HCT116 (cell line): ENCODE measurements around the gene CABP1. TPM values are rescaled to one million over a fixed set of nuclear protein-coding genes. Genes with fewer than 3 reads are reported as not detected.

Source experiments
- ATAC-seq: fragments of 200-7000 bp; cut with Tn5 transposase; 2 replicates; pipeline ENCODE4 v1.9.1; 2020; ENCODE audit warnings: mild to moderate bottlenecking, moderate library complexity
- BruUV-seq: library from RNA; stranded (reverse); fragments of 400-500 nt; replicated peaks from 2 replicates; lab custom pipeline; 2021; lab: Mats Ljungman, UMichigan
- CTCF ChIA-PET: fragments of 300-600 bp; sonication (Branson Sonifier 250); formaldehyde crosslinking; loops from one replicate; lab custom pipeline; 2021; ENCODE audit warnings: antibody characterized with exemption; lab: Charles Lee
- POLR2A ChIA-PET: fragments of 300-600, 350-600 bp; sonication (Branson Sonifier 250); formaldehyde crosslinking; loops from one replicate; lab custom pipeline; 2021; ENCODE audit warnings: antibody characterized with exemption; lab: Charles Lee
- RAD21 ChIA-PET, 2 experiments: fragments of 300-600 bp; sonication (Branson Sonifier 250); formaldehyde crosslinking; loops; one replicate each; lab custom pipeline; 2023; ENCODE audit warnings: low total read pairs in 2 of 2; ENCODE audit not compliant: uncharacterized antibody in 2 of 2, unreplicated experiment in 2 of 2, low non-redundant PET in 1 of 2; lab: Charles Lee
- DNase-seq: peaks from one replicate; pipeline ENCODE4 v3.0.0-alpha.2; 2010; ENCODE audit warnings: low read depth, low spot score
- H2AFZ ChIP-seq: fragments of 200-600 bp; shearing (Covaris generic), sonication (generic); 2 replicates; pipeline ENCODE4 v1.6.1; 2017; ENCODE audit warnings: low read depth, mixed run types, mixed read lengths, antibody characterized with exemption, low read length; ENCODE audit not compliant: poor library complexity, severe bottlenecking
- H3K27ac ChIP-seq: 2 replicates; pipeline ENCODE4 v1.5.1; 2012; ENCODE audit warnings: low read depth, low read length
- H3K27me3 ChIP-seq: fragments of 200-600 bp; sonication (generic); 2 replicates; pipeline ENCODE4 v1.6.1; 2016; ENCODE audit warnings: mixed run types, low read length, mixed read lengths; ENCODE audit not compliant: insufficient read depth
- H3K36me3 ChIP-seq, 2 experiments: fragments of 200-500 bp in 1 of 2; fragments of 200-600 bp in 1 of 2; sonication (Bioruptor generic) in 1 of 2; sonication (generic) in 1 of 2; 2 replicates each; pipeline versions ENCODE4 v1.5.1 to v1.6.1; 2014 to 2016; ENCODE audit warnings: low read length in 2 of 2, inconsistent platforms in 1 of 2, mixed read lengths in 1 of 2, mixed run types in 1 of 2; ENCODE audit not compliant: insufficient read depth in 2 of 2, control insufficient read depth in 1 of 2
- H3K4me1 ChIP-seq, 2 experiments: fragments of 200-600 bp in 1 of 2; sonication (generic) in 1 of 2; 2 replicates each; pipeline versions ENCODE4 v1.5.1 to v1.6.1; 2012 to 2017; ENCODE audit warnings: low read length in 2 of 2, inconsistent platforms in 1 of 2, mild to moderate bottlenecking in 1 of 2, mixed read lengths in 1 of 2, mixed run types in 1 of 2, moderate library complexity in 1 of 2; ENCODE audit not compliant: insufficient read depth in 2 of 2, control insufficient read depth in 1 of 2
- H3K4me2 ChIP-seq: fragments of 200-600 bp; sonication (generic); 2 replicates; pipeline ENCODE4 v1.6.1; 2017; ENCODE audit warnings: mixed run types, low read length, mixed read lengths
- H3K4me3 ChIP-seq, 2 experiments: fragments of 200-600 bp in 1 of 2; sonication (generic) in 1 of 2; replicated peaks in 1 of 2; 2 replicates each; pipeline ENCODE4 v1.5.1; 2011 to 2016; ENCODE audit warnings: low read length in 2 of 2, control low read depth in 1 of 2, low read depth in 1 of 2, mild to moderate bottlenecking in 1 of 2, mixed read lengths in 1 of 2, mixed run types in 1 of 2
- H3K79me2 ChIP-seq: fragments of 200-600 bp; sonication (generic); 2 replicates; pipeline ENCODE4 v1.6.1; 2017; ENCODE audit warnings: mild to moderate bottlenecking, mixed run types, low read length, moderate library complexity, mixed read lengths; ENCODE audit not compliant: insufficient read depth
- H3K9ac ChIP-seq: fragments of 200-600 bp; sonication (generic); 2 replicates; pipeline ENCODE4 v1.6.1; 2016; ENCODE audit warnings: low read length, mixed read lengths
- H3K9me2 ChIP-seq: fragments of 200-600 bp; sonication (generic), shearing (Covaris generic); 2 replicates; pipeline ENCODE4 v1.6.1; 2017; ENCODE audit warnings: mixed run types, mild to moderate bottlenecking, moderate library complexity; ENCODE audit not compliant: insufficient read depth
- H3K9me3 ChIP-seq, 2 experiments: fragments of 200-500 bp in 1 of 2; fragments of 200-600 bp in 1 of 2; sonication (Bioruptor generic) in 1 of 2; sonication (generic) in 1 of 2; 2 replicates each; pipeline ENCODE4 v1.6.1; 2014 to 2017; ENCODE audit warnings: low read length in 2 of 2, mixed read lengths in 2 of 2, inconsistent platforms in 1 of 2, low read depth in 1 of 2, mild to moderate bottlenecking in 1 of 2, mixed run types in 1 of 2, moderate library complexity in 1 of 2; ENCODE audit not compliant: control insufficient read depth in 1 of 2, insufficient read depth in 1 of 2
- H4K20me1 ChIP-seq: fragments of 200-600 bp; sonication (generic), shearing (Covaris generic); 2 replicates; pipeline ENCODE4 v1.6.1; 2017; ENCODE audit warnings: mixed run types, mild to moderate bottlenecking, moderate library complexity; ENCODE audit not compliant: insufficient read depth
- ATF3 ChIP-seq: IDR thresholded peaks from 2 replicates; pipeline ENCODE4 v1.6.1; 2012
- CBX3 ChIP-seq: IDR thresholded peaks from 2 replicates; pipeline ENCODE4 v1.6.1; 2012; ENCODE audit warnings: low read depth
- CTCF ChIP-seq, 3 experiments: fragments of 200-600 bp in 1 of 3; sonication (generic) in 1 of 3; IDR thresholded peaks in 2 of 3; conservative IDR thresholded peaks in 1 of 3; 2 replicates each; pipeline ENCODE4 v1.5.1; 2012 to 2017; ENCODE audit warnings: low read depth in 2 of 3, low read length in 2 of 3, antibody characterized with exemption in 1 of 3, borderline replicate concordance in 1 of 3, control low read depth in 1 of 3, mild to moderate bottlenecking in 1 of 3, mixed read lengths in 1 of 3, mixed run types in 1 of 3, moderate library complexity in 1 of 3; ENCODE audit not compliant: insufficient read depth in 1 of 3
- EGR1 ChIP-seq: IDR thresholded peaks from 2 replicates; pipeline ENCODE4 v1.6.1; 2012; ENCODE audit warnings: low read depth
- EZH2phosphoT487 ChIP-seq: fragments of 200-600 bp; IDR thresholded peaks from 2 replicates; pipeline ENCODE4 v1.6.1; 2018; ENCODE audit warnings: antibody characterized with exemption, borderline replicate concordance
- FOSL1 ChIP-seq: IDR thresholded peaks from 2 replicates; pipeline ENCODE4 v1.6.1; 2012; ENCODE audit warnings: low read depth
- MAX ChIP-seq: IDR thresholded peaks from 2 replicates; pipeline ENCODE4 v1.6.1; 2012
- POLR2A ChIP-seq: IDR thresholded peaks from 2 replicates; pipeline ENCODE4 v1.7.0; 2011; ENCODE audit warnings: borderline replicate concordance; ENCODE audit not compliant: insufficient read depth, insufficient read length; ENCODE audit errors: extremely low read depth
- RAD21 ChIP-seq: IDR thresholded peaks from 2 replicates; pipeline ENCODE4 v1.6.1; 2012; ENCODE audit warnings: low read depth, mild to moderate bottlenecking
- REST ChIP-seq: IDR thresholded peaks from 2 replicates; pipeline ENCODE4 v1.6.1; 2012; ENCODE audit warnings: low read depth
- SIN3A ChIP-seq: IDR thresholded peaks from 2 replicates; pipeline ENCODE4 v1.6.1; 2012; ENCODE audit warnings: low read depth
- SP1 ChIP-seq: IDR thresholded peaks from 2 replicates; pipeline ENCODE4 v1.6.1; 2012; ENCODE audit warnings: low read depth
- SRF ChIP-seq: IDR thresholded peaks from 2 replicates; pipeline ENCODE4 v1.6.1; 2012; ENCODE audit warnings: low read depth
- TCF7L2 ChIP-seq: IDR thresholded peaks from 2 replicates; pipeline ENCODE4 v1.7.0; 2011; ENCODE audit warnings: borderline replicate concordance, inconsistent platforms; ENCODE audit not compliant: insufficient read depth, insufficient read length; ENCODE audit errors: extremely low read depth
- YY1 ChIP-seq: IDR thresholded peaks from 2 replicates; pipeline ENCODE4 v1.6.1; 2011; ENCODE audit warnings: low read length, low read depth, moderate library complexity, mild to moderate bottlenecking; ENCODE audit not compliant: insufficient replicate concordance; ENCODE audit errors: extremely low read depth
- ZBTB33 ChIP-seq: IDR thresholded peaks from 2 replicates; pipeline ENCODE4 v1.6.1; 2011; ENCODE audit warnings: mild to moderate bottlenecking, low read length, moderate library complexity; ENCODE audit not compliant: insufficient replicate concordance; ENCODE audit errors: extremely low read depth
- ZFX ChIP-seq: fragments of 450-650 bp; IDR thresholded peaks from 2 replicates; pipeline ENCODE4 v1.6.1; 2017
- ZNF274 ChIP-seq: fragments of 200-500 bp; sonication (Bioruptor generic); IDR thresholded peaks from 2 replicates; pipeline ENCODE4 v1.6.1; 2014; ENCODE audit warnings: mild to moderate bottlenecking, low read depth, low read length, inconsistent platforms
- intact Hi-C: fragments of 100-400 bp; cut with micrococcal nuclease; formaldehyde crosslinking; loops from 2 replicates; pipeline ENCODE4 v1.10.0; 2022
- total RNA-seq: library from RNA; stranded (reverse); gene quantifications from one replicate; pipeline ENCODE4 v1.2.1, GENCODE V29; 2021; ENCODE audit not compliant: unreplicated experiment

Gene CABP1
- total RNA-seq, 1 experiment from 2014 or later = 0.84 TPM

GRCh38 chr12:120685522-120685921, 45.1 kb downstream of the CABP1 start:
- peaks cover 22 to 26% of the 10 kb centered on the region in 2 experiments for H3K4me1 ChIP-seq
- no peaks in the 10 kb centered on the region for H3K27me3 ChIP-seq
- peak overlapping the region; percentile 94 for H3K4me2 ChIP-seq
- DNase-seq (no peak), ATAC-seq (no peak)
- H3K27ac ChIP-seq = peak overlapping the region; percentile 86; the same call in 1 of the 2 replicates
- no TSS peak for BruUV-seq
- TF ChIP-seq FOSL1 (no peak), CTCF (IDR thresholded peaks at IDR 0.05 in 2 of 3, conservative IDR thresholded peaks at IDR 0.05 in 1 of 3; ENCODE audit: borderline replicate concordance in 1 of 3, insufficient read depth in 1 of 3, low read depth in 2 of 3, low read length in 2 of 3) (no peak), RAD21 (no peak), EGR1 (no peak), SP1 (no peak), SRF (no peak), ZFX (no peak), ZBTB33 (no peak), ZNF274 (no peak), YY1 (no peak), SIN3A (no peak), REST (no peak), ATF3 (no peak), CBX3 (no peak), TCF7L2 (no peak), POLR2A (no peak), MAX (no peak), EZH2phosphoT487 (no peak)
- ChIA-PET POLR2A (no interaction called here), CTCF (no interaction called here), RAD21 (no interaction called here)
- no peak overlapping the region for H2AFZ ChIP-seq
- peak overlapping the region; percentile 84 to 92; a peak in 3 of 4 replicates for H3K4me3 ChIP-seq
- H3K9me2 ChIP-seq = no peaks in the 10 kb centered on the region
- intact Hi-C loops = no loop called here
- H3K9me3 ChIP-seq = no peaks in the 10 kb centered on the region
- peaks cover 4% of the 10 kb centered on the region; the same call in 1 of the 2 replicates for H4K20me1 ChIP-seq
- peaks cover 36% of the 10 kb centered on the region for H3K79me2 ChIP-seq
- H3K36me3 ChIP-seq = no peaks in the 10 kb centered on the region
- peak overlapping the region; percentile 97 for H3K9ac ChIP-seq
